D721Med (cell line): ENCODE measurements around the gene NAT9.
A peak's percentile ranks its signal among the peaks of the same experiment; 100 is the strongest.

Source experiments
- DNase-seq: peaks from one replicate; pipeline ENCODE4 v3.0.0; 2011; ENCODE audit warnings: low spot score; ENCODE audit not compliant: insufficient read length
- FAIRE-seq: peaks from 2 replicates; lab custom pipeline; 2011; peaks lifted over from hg19 to GRCh38; lab: Jason Lieb, UNC
- CTCF ChIP-seq: IDR thresholded peaks from 2 replicates; pipeline ENCODE4 v1.5.1; 2012; ENCODE audit warnings: mild to moderate bottlenecking, control low read depth; ENCODE audit not compliant: insufficient read depth; ENCODE audit errors: missing control alignments

The NAT9 gene

GRCh38 chr17:74750039-74750326 is 26.2 kb downstream of the NAT9 start:
- no peak for DNase-seq
- no peak for TF ChIP-seq CTCF
- no peak for FAIRE-seq

DNA sequence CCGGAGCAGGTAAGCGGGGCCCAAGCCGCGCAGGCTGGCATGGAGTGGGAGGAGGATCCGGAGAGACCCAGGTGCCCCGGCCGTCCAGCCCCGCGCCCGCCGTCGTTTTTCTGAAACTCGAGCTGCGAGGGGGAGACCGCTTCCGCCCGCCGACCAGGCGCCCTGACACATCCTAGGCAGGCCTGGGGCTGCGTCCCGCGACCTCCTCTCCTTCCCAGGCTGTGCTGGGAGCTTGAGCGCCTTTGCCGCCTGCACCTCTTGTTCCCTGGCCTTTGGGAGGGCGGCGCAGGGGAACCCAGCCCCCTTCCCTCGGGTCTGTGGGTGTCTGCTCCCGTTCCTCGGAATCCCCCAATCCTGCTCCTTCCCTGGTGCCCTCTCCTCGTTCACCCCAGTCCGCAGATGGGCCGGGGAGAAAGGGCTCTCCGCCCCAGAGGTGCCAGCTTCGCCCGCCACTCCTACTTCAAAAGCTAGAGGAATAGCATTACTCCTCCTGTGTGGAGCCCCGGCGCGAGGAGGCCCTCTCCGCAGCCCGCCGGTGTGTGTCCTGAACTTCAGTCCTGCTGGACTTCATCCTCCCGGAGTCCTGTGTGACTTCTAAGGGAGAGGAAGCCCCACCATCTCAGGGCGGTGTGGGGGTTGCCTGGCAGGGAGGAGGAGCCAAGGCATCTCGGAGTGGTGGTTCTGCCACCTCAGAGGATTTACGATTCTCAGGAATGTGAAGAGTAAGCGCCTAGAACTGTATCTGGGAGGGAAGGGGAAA is 26.7 kb downstream of the NAT9 start:
- no peak for FAIRE-seq
- no peak for DNase-seq

DNA sequence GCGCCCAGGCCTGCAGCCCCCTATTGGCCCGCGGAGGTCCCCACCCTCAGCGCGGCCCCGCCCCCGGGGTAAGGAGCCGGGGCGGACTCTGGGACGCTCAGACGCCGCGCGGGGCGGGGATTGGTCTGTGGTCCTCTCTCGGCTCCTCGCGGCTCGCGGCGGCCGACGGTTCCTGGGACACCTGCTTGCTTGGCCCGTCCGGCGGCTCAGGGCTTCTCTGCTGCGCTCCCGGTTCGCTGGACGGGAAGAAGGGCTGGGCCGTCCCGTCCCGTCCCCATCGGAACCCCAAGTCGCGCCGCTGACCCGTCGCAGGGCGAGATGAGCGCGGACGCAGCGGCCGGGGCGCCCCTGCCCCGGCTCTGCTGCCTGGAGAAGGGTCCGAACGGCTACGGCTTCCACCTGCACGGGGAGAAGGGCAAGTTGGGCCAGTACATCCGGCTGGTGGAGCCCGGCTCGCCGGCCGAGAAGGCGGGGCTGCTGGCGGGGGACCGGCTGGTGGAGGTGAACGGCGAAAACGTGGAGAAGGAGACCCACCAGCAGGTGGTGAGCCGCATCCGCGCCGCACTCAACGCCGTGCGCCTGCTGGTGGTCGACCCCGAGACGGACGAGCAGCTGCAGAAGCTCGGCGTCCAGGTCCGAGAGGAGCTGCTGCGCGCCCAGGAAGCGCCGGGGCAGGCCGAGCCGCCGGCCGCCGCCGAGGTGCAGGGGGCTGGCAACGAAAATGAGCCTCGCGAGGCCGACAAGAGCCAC is 27.4 kb downstream of the NAT9 start, which contains the start of gene NHERF1:
Gene NHERF1, plus strand, starts transcription at position 100 of the 750 bp plus-strand sequence. Its CDS starts 219 bp downstream, at position 319.
- FAIRE-seq, result no peak
- TF ChIP-seq CTCF, result no peak
- peak; percentile 95 for DNase-seq

More for the DNA sequence above, 26.7 kb downstream of the NAT9 start:
- no peak for TF ChIP-seq CTCF

DNA sequence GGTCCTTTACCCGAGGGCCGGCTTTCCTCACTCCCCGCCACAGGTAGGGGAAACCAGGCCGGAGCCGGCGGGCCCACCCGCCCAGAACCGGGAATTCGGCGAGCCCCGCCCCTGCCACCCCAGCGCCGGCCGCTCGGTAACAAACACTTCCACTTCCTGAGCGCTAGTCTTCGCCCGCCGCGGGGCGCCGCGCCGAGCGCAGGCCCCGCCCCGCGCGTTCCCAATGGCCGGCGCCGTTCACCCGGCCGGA is 27.9 kb downstream of the NAT9 start:
- DNase-seq (no peak), FAIRE-seq (no peak)
- no peak for TF ChIP-seq CTCF

DNA sequence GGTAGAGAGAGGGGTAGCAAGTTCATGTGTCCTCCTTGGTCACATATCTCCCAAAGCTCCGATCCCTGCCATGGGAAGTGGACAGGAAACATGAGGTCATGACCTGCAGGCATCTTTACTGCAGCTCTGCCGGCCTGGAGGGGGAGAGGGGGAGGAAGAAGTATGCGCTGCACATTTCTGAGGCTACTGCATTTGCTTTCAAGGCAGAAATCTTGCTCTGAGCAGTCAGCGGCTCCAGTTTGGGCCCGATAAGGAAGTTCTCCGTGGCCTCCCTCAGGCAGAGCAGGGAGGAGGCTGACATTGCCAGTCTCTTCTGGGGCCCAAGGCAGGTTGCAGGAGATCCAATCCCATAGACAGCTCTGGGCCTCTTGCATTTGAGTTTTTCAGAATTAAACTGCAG is 29.2 kb downstream of the NAT9 start:
- DNase-seq (no peak), FAIRE-seq (no peak)
- TF ChIP-seq CTCF, result no peak

GRCh38 chr17:74746376-74746775 is 29.8 kb downstream of the NAT9 start:
- TF ChIP-seq CTCF, result no peak
- FAIRE-seq, result no peak
- DNase-seq, result no peak

DNA sequence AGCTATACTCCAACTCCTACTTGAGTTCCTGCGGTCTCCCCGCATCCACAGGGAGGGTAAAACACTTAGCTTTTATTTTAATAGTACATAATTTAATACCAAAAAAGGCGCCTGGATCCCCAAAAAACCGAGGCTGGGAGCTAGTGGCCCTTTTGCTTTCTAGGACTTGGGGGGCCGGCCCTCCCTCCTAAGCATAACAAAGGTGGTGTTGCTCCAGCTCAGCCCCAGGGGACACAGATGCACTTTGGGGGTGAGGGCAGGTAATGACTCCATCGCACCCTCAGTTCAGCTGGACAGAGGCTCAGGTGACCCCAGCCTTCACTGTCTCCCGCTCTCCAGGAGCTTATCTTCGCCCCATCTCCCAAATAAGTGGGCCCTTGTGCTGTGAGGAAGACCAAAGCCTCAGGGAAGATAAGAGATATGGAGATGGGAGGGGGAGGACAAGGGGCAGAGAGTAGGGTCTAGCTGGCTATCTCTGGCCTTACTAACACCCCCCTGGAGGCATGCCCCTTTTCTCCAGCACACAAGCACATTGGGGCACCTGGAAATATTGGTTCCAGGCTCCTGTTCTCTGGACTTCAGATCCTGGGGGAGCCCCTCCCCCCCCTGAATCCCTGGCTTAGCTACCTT is 30.5 kb downstream of the NAT9 start:
- FAIRE-seq, result no peak
- TF ChIP-seq CTCF, result no peak

More for the DNA sequence above, 30.5 kb downstream of the NAT9 start:
- DNase-seq, result no peak
